A549 treated with CORT108297 at 1 μM for 4 hours (cell line): Measurements from ENCODE around the gene LAMC2. TPM values are rescaled to one million over a fixed set of nuclear protein-coding genes. Genes with fewer than 3 reads are reported as not detected.

Experiments
- total RNA-seq: library from RNA; stranded (reverse); fragments of 200-300 nt; extraction: Qiagen RNA extraction; gene quantifications from 5 replicates; pipeline ENCODE4 v1.2.3, GENCODE V29; 2022

LAMC2 gene
- total RNA-seq: 21.5 to 31.5 TPM (median 24.9 TPM) in 5 replicates

GRCh38 chr1:183185941-183186490 is at the start of gene LAMC2:
LAMC2 (plus strand) TSS chr1:183186264; CDS start chr1:183186353, 89 bp downstream.

Other genes starting within 250 kb of the LAMC2 start
- gene SHCBP1L, start 233.1 kb upstream of the LAMC2 start, total RNA-seq: not detected in 5 replicates
- gene LAMC1, start 162.8 kb upstream of the LAMC2 start, total RNA-seq: 81.5 to 128 TPM (median 107 TPM) in 5 replicates
- 0.42 to 1.2 TPM (median 0.53 TPM) in 5 replicates for gene NMNAT2, start 232.1 kb downstream of the LAMC2 start, total RNA-seq